OCI-LY1 (cell line): ENCODE data around the gene SPIB.
"Not testable (repeated sequence)": the region's sequence is repeated elsewhere in the genome, so short reads cannot be mapped to it uniquely, and the experiment has no call there.

ENCODE experiments used
- H2AFZ ChIP-seq: fragments of 200-600 bp; sonication (generic), shearing (Covaris generic); 2 replicates; pipeline ENCODE4 v1.6.0; 2014; ENCODE audit warnings: antibody characterized with exemption, mild to moderate bottlenecking, low read length
- H3F3A ChIP-seq: fragments of 200-600 bp; sonication (generic), shearing (Covaris generic); 2 replicates; pipeline ENCODE4 v1.6.0; 2014; ENCODE audit warnings: mild to moderate bottlenecking, antibody characterized with exemption, low read length, moderate library complexity; ENCODE audit not compliant: insufficient read depth
- H3K27ac ChIP-seq: fragments of 200-600 bp; sonication (generic); 2 replicates; pipeline ENCODE4 v1.5.1; 2014; ENCODE audit warnings: low read length, mixed run types, mild to moderate bottlenecking, low read depth; ENCODE audit not compliant: poor library complexity, severe bottlenecking
- H3K27me3 ChIP-seq: fragments of 200-600 bp; sonication (generic); 2 replicates; pipeline ENCODE4 v1.6.0; 2014; ENCODE audit warnings: antibody characterized with exemption, mild to moderate bottlenecking, low read length, moderate library complexity; ENCODE audit not compliant: insufficient read depth
- H3K36me3 ChIP-seq: fragments of 200-600 bp; sonication (generic); 2 replicates; pipeline ENCODE4 v1.6.1; 2014; ENCODE audit warnings: mild to moderate bottlenecking, antibody characterized with exemption, low read length, moderate library complexity, mixed read lengths; ENCODE audit not compliant: insufficient read depth
- H3K4me1 ChIP-seq: fragments of 200-600 bp; sonication (generic); 2 replicates; pipeline ENCODE4 v1.5.1; 2014; ENCODE audit warnings: mild to moderate bottlenecking, low read length, moderate library complexity; ENCODE audit not compliant: insufficient read depth, severe bottlenecking
- H3K4me2 ChIP-seq: fragments of 200-600 bp; sonication (generic), shearing (Covaris generic); 2 replicates; pipeline ENCODE4 v1.6.1; 2014; ENCODE audit warnings: low read length
- H3K4me3 ChIP-seq: fragments of 200-600 bp; sonication (generic); 2 replicates; pipeline ENCODE4 v1.5.1; 2014; ENCODE audit warnings: low read length, low read depth, mild to moderate bottlenecking, mixed read lengths; ENCODE audit not compliant: poor library complexity, severe bottlenecking
- H3K79me2 ChIP-seq: fragments of 200-600 bp; shearing (Covaris generic); 2 replicates; pipeline ENCODE4 v1.6.1; 2016; ENCODE audit warnings: mixed run types, low read length, mixed read lengths; ENCODE audit not compliant: insufficient read depth
- H3K9ac ChIP-seq: fragments of 200-600 bp; sonication (generic), shearing (Covaris generic); 2 replicates; pipeline ENCODE4 v1.6.1; 2014; ENCODE audit warnings: mild to moderate bottlenecking, low read length, mixed read lengths
- H3K9me2 ChIP-seq: fragments of 200-600 bp; sonication (generic), shearing (Covaris generic); 2 replicates; pipeline ENCODE4 v1.6.1; 2014; ENCODE audit warnings: low read depth, mild to moderate bottlenecking, low read length, mixed read lengths
- H3K9me3 ChIP-seq: fragments of 200-600 bp; shearing (Covaris generic); 2 replicates; pipeline ENCODE4 v1.6.1; 2014; ENCODE audit warnings: low read length, mixed read lengths
- H4K20me1 ChIP-seq: fragments of 200-600 bp; sonication (generic), shearing (Covaris generic); 2 replicates; pipeline ENCODE4 v1.6.0; 2016; ENCODE audit warnings: mild to moderate bottlenecking, low read length; ENCODE audit not compliant: insufficient read depth
- EZH2 ChIP-seq: fragments of 200-600 bp; sonication (generic), shearing (Covaris generic); IDR thresholded peaks from 2 replicates; pipeline ENCODE4 v1.8.0; 2017; ENCODE audit warnings: borderline replicate concordance, mixed run types, mild to moderate bottlenecking, antibody characterized with exemption, low read length, moderate library complexity, mixed read lengths
- TF ChIP-seq, protein P1 (sequence below): fragments of 200-600 bp; sonication (generic), shearing (Covaris generic); IDR thresholded peaks from 2 replicates; pipeline ENCODE4 v1.5.1; 2017; ENCODE audit warnings: mild to moderate bottlenecking, antibody characterized with exemption, low read length, moderate library complexity, mixed read lengths

The SPIB gene

DNA sequence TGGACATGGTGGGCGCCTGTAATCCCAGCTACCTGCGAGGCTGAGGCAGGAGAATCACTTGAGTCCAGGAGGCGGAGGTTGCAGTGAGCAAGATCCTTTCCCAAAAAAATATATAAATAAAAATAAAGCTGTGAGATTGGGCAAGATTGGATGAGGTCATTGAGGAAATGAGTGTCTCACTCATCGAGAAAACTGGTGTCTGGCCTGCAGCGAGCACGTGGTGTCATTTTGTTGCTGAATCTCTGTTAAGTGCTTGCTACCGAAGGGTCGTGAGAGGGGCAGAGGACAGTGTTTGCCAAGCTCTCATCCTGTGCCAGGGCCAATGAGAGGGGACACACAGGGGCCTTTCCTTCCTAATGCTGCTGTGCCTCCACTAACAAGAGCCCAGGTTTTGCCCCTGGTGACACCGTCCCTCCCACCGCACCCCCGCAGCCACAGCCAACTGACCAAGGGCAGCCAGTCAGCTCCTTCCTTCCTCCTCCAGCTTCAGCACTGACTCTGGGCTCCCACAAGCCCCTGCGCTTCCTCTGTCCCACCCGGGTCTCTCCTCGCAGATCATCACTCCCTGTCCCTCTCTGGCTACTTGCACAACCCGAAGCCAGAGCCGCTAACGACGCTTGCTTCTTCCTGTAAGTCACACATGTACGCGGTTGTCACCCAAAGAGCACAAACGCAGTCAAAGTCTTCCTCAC, 31.4 kb upstream of the SPIB start:
- H3K79me2 ChIP-seq: peaks cover 32% of the 10 kb centered on the region
- peaks cover 49% of the 10 kb centered on the region for H3K36me3 ChIP-seq
- no peaks in the 10 kb centered on the region for H3K27me3 ChIP-seq
- TF ChIP-seq, protein P1, sequence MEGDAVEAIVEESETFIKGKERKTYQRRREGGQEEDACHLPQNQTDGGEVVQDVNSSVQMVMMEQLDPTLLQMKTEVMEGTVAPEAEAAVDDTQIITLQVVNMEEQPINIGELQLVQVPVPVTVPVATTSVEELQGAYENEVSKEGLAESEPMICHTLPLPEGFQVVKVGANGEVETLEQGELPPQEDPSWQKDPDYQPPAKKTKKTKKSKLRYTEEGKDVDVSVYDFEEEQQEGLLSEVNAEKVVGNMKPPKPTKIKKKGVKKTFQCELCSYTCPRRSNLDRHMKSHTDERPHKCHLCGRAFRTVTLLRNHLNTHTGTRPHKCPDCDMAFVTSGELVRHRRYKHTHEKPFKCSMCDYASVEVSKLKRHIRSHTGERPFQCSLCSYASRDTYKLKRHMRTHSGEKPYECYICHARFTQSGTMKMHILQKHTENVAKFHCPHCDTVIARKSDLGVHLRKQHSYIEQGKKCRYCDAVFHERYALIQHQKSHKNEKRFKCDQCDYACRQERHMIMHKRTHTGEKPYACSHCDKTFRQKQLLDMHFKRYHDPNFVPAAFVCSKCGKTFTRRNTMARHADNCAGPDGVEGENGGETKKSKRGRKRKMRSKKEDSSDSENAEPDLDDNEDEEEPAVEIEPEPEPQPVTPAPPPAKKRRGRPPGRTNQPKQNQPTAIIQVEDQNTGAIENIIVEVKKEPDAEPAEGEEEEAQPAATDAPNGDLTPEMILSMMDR: no peak
- no peak for TF ChIP-seq EZH2
- H3K4me1 ChIP-seq: peaks cover 16% of the 10 kb centered on the region
- H3K9ac ChIP-seq: no peak overlapping the region
- H3K9me3 ChIP-seq: no peaks in the 10 kb centered on the region
- no peaks in the 10 kb centered on the region for H4K20me1 ChIP-seq
- H3K4me2 ChIP-seq: no peak overlapping the region
- H3K27ac ChIP-seq: no peak overlapping the region
- no peak overlapping the region for H2AFZ ChIP-seq
- H3F3A ChIP-seq: no peaks in the 10 kb centered on the region
- H3K4me3 ChIP-seq: no peak overlapping the region
- no peaks in the 10 kb centered on the region for H3K9me2 ChIP-seq

DNA sequence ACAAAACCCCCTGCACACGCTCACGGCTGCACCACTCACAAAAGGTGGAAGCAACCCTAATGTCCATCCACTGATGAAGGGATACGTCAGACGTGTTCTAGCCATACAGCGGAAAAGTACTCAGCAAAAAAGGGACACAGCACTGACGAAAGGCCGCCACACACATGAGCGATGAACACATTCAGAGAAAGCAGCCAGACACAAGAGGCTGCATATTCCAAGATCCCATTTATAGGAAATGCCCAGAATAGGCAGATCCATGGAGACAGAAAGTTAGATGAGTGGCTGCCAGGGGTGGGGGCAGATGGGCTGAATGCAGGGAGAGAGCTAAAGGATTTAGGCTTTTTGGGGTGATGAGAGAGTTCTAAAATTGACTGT, 30.9 kb upstream of the SPIB start:
- H3K9me2 ChIP-seq: no peaks in the 10 kb centered on the region
- peaks cover 16% of the 10 kb centered on the region for H3K4me1 ChIP-seq
- no peak overlapping the region for H3K9ac ChIP-seq
- H3K9me3 ChIP-seq: no peaks in the 10 kb centered on the region
- no peaks in the 10 kb centered on the region for H3F3A ChIP-seq
- peaks cover 54% of the 10 kb centered on the region for H3K36me3 ChIP-seq
- H3K4me3 ChIP-seq: no peak overlapping the region
- no peaks in the 10 kb centered on the region for H4K20me1 ChIP-seq
- peaks cover 35% of the 10 kb centered on the region for H3K79me2 ChIP-seq
- H3K27ac ChIP-seq: no peak overlapping the region
- no peak overlapping the region for H2AFZ ChIP-seq
- no peaks in the 10 kb centered on the region for H3K27me3 ChIP-seq
- H3K4me2 ChIP-seq: no peak overlapping the region
- no peak for TF ChIP-seq EZH2
- TF ChIP-seq, protein P1: no peak

DNA sequence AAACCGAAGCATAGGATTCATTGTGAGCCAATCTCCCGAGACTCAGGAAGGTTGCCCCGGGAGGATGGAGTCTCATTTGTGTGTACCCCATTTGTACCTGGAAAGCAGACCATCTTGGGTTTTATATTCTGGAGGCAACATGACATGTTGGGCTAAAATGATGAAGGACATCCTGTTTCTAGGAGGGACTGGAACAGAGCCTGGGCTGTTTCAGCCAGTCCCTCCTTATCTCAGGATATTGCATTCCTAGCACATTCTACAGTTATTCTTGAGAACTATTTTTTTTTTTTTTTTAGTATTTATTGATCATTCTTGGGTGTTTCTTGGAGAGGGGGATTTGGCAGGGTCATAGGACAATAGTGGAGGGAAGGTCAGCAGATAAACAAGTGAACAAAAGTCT, 28.4 kb upstream of the SPIB start:
- not testable (repeated sequence) for H3F3A ChIP-seq, H3K4me1 ChIP-seq, H3K4me2 ChIP-seq, H3K9me2 ChIP-seq, H3K27ac ChIP-seq, H2AFZ ChIP-seq, H3K27me3 ChIP-seq, H3K9ac ChIP-seq, H3K4me3 ChIP-seq, H3K9me3 ChIP-seq, H4K20me1 ChIP-seq
- Histone ChIP-seq H3K79me2 (peaks cover 34% of the 10 kb centered on the region), H3K36me3 (peaks cover 66% of the 10 kb centered on the region)

DNA sequence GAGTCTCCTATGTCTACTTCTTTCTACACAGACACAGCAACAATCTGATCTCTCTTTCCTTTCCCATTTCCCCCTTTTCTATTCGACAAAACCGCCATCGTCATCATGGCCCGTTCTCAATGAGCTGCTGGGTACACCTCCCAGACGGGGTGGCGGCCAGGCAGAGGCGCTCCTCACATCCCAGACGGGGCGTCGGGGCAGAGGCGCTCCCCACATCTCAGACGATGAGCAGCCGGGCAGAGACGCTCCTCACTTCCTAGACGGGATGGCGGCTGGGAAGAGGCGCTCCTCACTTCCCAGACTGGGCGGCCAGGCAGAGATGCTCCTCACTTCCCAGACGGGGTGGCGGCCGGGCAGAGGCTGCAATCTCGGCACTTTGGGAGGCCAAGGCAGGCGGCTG, 27.8 kb upstream of the SPIB start:
- not testable (repeated sequence) for H3K27ac ChIP-seq, H3K4me3 ChIP-seq, H3K9me2 ChIP-seq, H2AFZ ChIP-seq, H3K4me1 ChIP-seq, H3K27me3 ChIP-seq, H4K20me1 ChIP-seq, H3F3A ChIP-seq, H3K9ac ChIP-seq, H3K9me3 ChIP-seq, H3K4me2 ChIP-seq
- Histone ChIP-seq H3K79me2 (peaks cover 34% of the 10 kb centered on the region), H3K36me3 (peaks cover 64% of the 10 kb centered on the region)
